DMS 273 (cell line): Measurements from ENCODE around the gene KCNJ3.
"Not testable (repeated sequence)": the region's sequence is repeated elsewhere in the genome, so short reads cannot be mapped to it uniquely, and the experiment has no call there.

Experiments
- DNase-seq: peaks from one replicate; lab custom pipeline; 2025; ENCODE audit not compliant: unreplicated experiment; lab: John Stamatoyannopoulos, UW

Gene KCNJ3

DNA sequence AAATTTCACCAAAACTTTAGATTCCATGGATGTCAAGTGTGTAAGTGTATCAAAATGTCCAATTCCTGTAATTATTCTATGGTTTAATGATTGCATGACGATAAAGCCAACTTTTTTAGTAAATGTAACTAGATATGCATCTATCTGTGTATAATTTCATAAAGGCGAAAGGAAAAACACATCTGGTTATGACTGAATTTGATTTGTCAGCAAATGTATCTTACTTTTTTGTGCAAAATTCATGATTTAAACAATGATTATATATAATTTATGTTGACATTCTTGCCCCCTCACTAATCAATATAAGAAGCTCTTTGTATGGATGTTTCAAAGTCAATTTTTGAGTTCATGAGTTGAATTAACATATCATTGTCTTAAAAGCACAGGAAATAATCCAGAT lies 138.5 kb downstream of the KCNJ3 start:
- no peak for DNase-seq

DNA sequence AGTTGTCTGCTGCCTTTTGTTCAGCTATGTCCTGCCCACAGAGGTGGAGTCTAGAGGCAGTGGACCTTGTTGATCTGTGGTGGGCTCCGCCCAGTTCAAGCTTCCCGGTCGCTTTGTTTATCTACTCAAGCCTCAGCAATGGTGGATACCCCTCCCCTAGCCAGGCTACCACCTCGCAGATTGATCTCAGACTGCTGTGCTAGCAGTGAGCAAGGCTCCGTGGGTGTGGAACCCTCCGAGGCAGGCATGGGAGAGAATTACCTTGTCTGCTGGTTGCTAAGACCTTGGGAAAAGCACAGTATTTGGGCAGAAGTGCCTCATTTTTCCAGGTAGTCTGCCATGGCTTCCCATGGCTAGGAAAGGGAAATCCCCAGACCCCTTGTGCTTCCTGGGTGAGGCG lies 146.0 kb downstream of the KCNJ3 start:
- DNase-seq = no peak

DNA sequence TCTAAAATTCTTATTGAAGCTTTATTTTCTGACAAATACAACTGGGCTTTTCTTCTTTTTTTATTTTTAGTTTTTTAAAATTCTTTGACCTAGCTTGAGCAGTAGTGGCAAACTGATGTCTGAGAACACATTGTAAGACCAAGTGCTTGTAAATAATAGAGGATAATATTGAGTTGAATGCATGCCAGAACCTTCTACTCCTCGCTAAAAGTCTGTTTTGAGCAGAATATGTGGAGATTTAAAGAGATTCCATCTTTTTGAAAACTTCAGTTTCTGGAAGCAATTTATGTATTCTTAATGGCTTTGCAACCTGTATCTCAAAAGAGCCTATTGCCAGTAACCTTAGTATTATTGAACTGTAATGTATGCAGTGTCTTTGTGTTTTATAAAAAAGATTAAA lies 148.3 kb downstream of the KCNJ3 start:
- no peak for DNase-seq

DNA sequence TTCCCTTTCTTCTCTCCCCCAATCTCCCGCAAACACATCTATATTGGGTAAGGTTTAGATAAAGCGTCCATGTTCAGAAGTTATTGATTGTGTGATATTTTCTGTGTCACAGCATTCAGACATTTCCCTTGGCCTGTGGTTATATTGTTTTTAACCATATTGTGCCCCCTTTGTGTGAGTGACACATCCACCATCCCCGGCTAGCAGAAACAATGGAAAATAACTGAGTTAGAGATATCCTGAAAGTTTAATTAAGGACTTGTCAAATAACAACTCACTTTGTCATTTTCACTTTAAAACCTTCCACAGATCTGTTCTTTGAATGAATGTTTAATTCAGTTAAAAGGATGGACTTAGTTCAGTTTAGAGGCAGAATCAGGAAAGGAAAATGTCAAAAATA lies 151.0 kb downstream of the KCNJ3 start:
- DNase-seq = no peak

DNA sequence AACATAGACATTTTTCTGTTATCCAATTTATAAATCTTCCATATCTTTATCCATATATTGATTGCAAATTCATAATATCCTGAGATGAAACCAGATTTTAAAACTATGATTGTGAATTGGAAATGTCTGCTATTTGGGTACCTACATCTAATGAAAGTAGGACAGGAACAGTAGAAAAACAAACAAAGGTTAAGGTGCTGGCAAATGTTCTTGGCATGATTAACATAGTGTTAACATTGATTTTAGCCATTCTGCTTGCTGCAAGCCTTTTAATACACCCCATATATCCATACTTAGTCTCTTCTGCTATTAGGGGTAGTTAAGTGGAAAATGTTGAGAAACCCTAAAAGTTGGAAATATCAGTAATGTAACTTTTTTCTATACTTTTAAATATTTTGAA lies 152.0 kb downstream of the KCNJ3 start:
- DNase-seq = no peak

DNA sequence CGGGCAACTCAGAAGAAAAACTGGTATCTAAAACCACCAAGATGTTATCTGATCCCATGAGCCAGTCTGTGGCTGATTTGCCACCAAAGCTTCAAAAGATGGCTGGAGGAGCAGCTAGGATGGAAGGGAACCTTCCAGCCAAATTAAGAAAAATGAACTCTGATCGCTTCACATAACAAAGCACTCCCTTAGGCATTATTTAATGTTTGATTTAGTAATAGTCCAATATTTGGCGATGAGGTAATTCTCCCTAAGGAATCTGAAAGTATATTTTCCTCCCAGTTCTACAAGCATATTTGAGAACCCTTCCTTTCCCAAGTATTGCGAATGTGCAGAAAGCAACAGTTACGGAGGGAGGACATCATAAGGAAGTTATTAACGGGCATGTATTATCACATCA lies 156.6 kb downstream of the KCNJ3 start:
- no peak for DNase-seq

DNA sequence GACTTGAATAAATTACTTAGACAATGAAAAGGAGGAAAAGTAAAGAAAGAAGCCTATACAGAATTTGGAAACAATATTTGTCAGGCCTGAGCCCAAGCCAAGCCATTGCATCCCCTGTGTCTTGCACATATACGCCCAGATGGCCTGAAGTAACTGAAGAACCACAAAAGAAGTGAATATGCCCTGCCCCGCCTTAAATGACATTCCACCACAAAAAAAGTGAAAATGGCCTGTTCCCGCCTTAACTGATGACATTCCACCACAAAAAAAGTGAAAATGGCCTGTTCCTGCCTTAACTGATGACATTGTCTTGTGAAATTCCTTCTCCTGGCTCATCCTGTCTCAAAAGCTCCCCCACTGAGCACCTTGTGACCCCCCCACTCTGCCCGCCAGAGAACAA lies 168.7 kb downstream of the KCNJ3 start:
- DNase-seq = not testable (repeated sequence)

DNA sequence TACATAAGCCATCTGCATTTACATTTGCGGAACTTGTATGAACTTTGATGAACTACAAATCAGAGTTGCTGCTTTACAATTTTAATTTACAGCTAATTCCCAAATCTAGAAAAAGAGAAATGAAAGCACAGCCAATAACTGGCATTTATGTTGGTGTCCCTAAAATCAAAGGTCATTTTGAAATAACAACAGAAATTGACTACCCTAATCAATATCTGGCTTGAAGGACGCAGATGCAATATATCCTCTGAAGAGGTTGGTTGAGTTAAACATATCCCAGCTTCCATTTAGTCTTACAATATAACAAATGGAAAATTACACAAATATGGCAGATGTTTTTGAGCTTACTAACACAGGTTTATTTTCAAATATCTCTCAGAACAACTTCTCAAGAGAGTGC lies 177.5 kb downstream of the KCNJ3 start:
- DNase-seq = no peak

DNA sequence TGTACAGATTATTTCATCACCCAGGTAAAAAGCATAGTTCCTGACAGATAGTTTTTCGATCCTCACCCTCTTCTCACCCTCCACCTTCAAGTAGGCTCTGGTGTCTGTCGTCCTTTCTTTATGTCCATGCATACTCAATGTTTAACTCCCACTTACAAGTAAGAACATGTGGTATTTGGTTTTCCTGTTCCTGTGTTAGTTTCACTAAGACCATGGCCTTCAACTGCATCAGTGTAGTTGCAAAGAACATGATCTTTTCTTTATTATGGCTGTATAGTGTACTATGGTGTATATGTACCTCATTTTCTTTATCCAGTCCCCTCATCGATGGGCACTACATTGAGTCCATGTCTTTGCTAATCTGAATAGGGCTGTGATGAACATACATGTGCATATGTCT lies 184.2 kb downstream of the KCNJ3 start:
- DNase-seq = no peak

DNA sequence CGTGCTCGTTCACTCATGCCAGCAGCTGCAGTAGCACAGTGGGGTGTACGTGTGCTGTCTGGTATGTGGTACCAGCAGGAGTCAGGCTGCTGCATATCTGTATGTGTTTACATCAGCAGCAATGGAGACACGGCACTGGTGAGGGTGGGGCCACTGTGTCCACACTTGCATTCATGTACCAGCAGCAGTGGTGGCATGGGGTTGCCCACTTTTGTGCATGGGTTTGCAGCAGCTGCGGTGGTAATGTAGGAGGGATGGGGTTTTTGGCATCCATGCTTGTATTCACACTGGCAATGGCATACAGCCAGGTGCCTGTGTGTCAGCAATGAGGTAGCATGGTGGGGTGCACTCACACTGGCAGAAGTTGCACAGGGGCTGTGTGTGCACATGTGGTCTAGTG lies 187.8 kb downstream of the KCNJ3 start:
- no peak for DNase-seq

DNA sequence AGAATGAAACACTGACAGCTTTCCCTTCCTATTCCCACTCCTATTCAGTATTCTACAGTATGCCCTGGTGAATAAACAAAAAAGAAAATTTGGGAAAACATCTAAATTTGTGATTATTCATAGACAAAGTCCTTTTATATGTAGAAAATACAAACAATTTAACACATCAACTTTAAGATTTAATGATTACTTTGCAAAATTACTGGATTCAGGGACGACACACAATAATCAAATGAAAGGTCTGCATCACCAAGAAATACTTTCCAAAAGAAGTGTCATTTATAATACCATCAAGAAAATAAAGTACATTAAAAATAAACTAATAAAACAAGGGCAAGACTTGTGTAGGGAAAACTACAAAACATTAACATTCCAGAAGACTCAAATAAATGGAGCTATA lies 199.8 kb downstream of the KCNJ3 start:
- no peak for DNase-seq

DNA sequence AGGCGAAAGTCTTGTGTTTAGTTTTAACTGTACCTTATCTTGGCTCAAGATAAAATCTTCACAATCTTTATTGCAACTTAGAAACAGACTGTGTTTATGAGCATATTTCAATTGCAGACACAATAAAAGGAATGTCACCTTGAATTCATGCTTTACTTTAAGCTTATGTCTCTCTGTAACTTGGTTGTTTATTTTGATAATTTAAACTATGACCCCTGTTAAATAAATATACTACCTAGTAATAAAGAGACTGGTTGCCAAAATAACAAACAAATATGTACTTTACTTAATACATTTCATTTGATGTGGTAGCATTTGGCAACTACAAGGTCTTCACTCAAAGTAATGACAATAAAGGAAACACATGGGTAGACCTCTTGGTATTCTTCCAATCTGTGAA lies 202.6 kb downstream of the KCNJ3 start:
- DNase-seq = no peak
